ENCODE results near the gene TAAR5. TPM values are rescaled to one million over a fixed set of nuclear protein-coding genes. Genes with fewer than 3 reads are reported as not detected.

TAAR5 gene
- total RNA-seq, 1 experiment from 2014 or later: not detected

GRCh38 chr6:132570221-132570777 lies 19.2 kb downstream of the TAAR5 start, which contains the start of gene TAAR6:
TAAR6 (plus strand) TSS chr6:132570322; CDS start chr6:132570322, 0 bp downstream.
- Mint-ChIP-seq H3K4me3 (ENCODE audit: low read depth, unreplicated experiment) (no peak within 1 kb of the TSS), H3K27ac (ENCODE audit: unreplicated experiment) (no peak within 1 kb of the TSS), H3K36me3 (ENCODE audit: insufficient read depth, unreplicated experiment) (no peaks in the 10 kb centered on the region), H3K4me1 (ENCODE audit: low read depth, unreplicated experiment) (no peaks in the 10 kb centered on the region), H3K27me3 (ENCODE audit: unreplicated experiment) (no peaks in the 10 kb centered on the region), H3K9me3 (ENCODE audit: low read depth, unreplicated experiment) (no peaks in the 10 kb centered on the region)
- intact Hi-C loops (cut with micrococcal nuclease; ENCODE audit: unreplicated experiment): no loop called here
- TF ChIP-seq CTCF (IDR thresholded peaks at IDR 0.05; ENCODE audit: unreplicated experiment): no peak
- CTCF ChIA-PET: no interaction called here
- no TSS peak for BruUV-seq (replicated peaks)
- no peak for DNase-seq

- no TSS peak for BruUV-seq (replicated peaks)
- no peak for TF ChIP-seq CTCF (IDR thresholded peaks at IDR 0.05; ENCODE audit: unreplicated experiment)
- Mint-ChIP-seq H3K4me1 (ENCODE audit: low read depth, unreplicated experiment) (no peaks in the 10 kb centered on the region), H3K27me3 (ENCODE audit: unreplicated experiment) (no peaks in the 10 kb centered on the region), H3K9me3 (ENCODE audit: low read depth, unreplicated experiment) (no peaks in the 10 kb centered on the region), H3K36me3 (ENCODE audit: insufficient read depth, unreplicated experiment) (no peaks in the 10 kb centered on the region), H3K4me3 (ENCODE audit: low read depth, unreplicated experiment) (no peak overlapping the region), H3K27ac (ENCODE audit: unreplicated experiment) (no peak overlapping the region)
- no peak for DNase-seq
- intact Hi-C loops (cut with micrococcal nuclease; ENCODE audit: unreplicated experiment): no loop called here
- CTCF ChIA-PET: no interaction called here
Measured at GRCh38 chr6:132569170-132569569, 20.4 kb downstream of the TAAR5 start.

- Mint-ChIP-seq H3K36me3 (ENCODE audit: insufficient read depth, unreplicated experiment) (no peaks in the 10 kb centered on the region), H3K27ac (ENCODE audit: unreplicated experiment) (no peak overlapping the region), H3K4me1 (ENCODE audit: low read depth, unreplicated experiment) (no peaks in the 10 kb centered on the region), H3K9me3 (ENCODE audit: low read depth, unreplicated experiment) (no peaks in the 10 kb centered on the region), H3K27me3 (ENCODE audit: unreplicated experiment) (no peaks in the 10 kb centered on the region), H3K4me3 (ENCODE audit: low read depth, unreplicated experiment) (no peak overlapping the region)
- BruUV-seq (replicated peaks): no TSS peak
- intact Hi-C loops (cut with micrococcal nuclease; ENCODE audit: unreplicated experiment): no loop called here
- DNase-seq: no peak
- no peak for TF ChIP-seq CTCF (IDR thresholded peaks at IDR 0.05; ENCODE audit: unreplicated experiment)
- CTCF ChIA-PET: no interaction called here
Measured at GRCh38 chr6:132568611-132569010, 20.9 kb downstream of the TAAR5 start.

- CTCF ChIA-PET: no interaction called here
- Mint-ChIP-seq H3K4me1 (ENCODE audit: low read depth, unreplicated experiment) (peaks cover 7% of the 10 kb centered on the region), H3K36me3 (ENCODE audit: insufficient read depth, unreplicated experiment) (no peaks in the 10 kb centered on the region), H3K9me3 (ENCODE audit: low read depth, unreplicated experiment) (peaks cover 2% of the 10 kb centered on the region), H3K27me3 (ENCODE audit: unreplicated experiment) (no peaks in the 10 kb centered on the region), H3K27ac (ENCODE audit: unreplicated experiment) (no peak overlapping the region), H3K4me3 (ENCODE audit: low read depth, unreplicated experiment) (no peak overlapping the region)
- TF ChIP-seq CTCF (IDR thresholded peaks at IDR 0.05; ENCODE audit: unreplicated experiment): no peak
- intact Hi-C loops (cut with micrococcal nuclease; ENCODE audit: unreplicated experiment): no loop called here
- DNase-seq: no peak
- BruUV-seq (replicated peaks): no TSS peak
Measured at GRCh38 chr6:132567566-132567965, 22.0 kb downstream of the TAAR5 start.
